Calu3 (cell line): ENCODE data around the gene BCKDHB. TPM values are rescaled to one million over a fixed set of nuclear protein-coding genes. Genes with fewer than 3 reads are reported as not detected.

Source experiments
- BruUV-seq: library from RNA; stranded (reverse); fragments of 400-500 nt; replicated peaks from 2 replicates; lab custom pipeline; 2021; lab: Mats Ljungman, UMichigan
- CTCF ChIA-PET: fragments of 300-600 bp; sonication (Branson Sonifier 250); formaldehyde crosslinking; loops from one replicate; lab custom pipeline; 2022; ENCODE audit warnings: antibody characterized with exemption; lab: Charles Lee
- DNase-seq: peaks from one replicate; pipeline ENCODE4 v3.0.0; 2022
- H3K27ac Mint-ChIP-seq: one replicate; pipeline ENCODE4 v1.8.0; 2022; ENCODE audit warnings: mixed read lengths; ENCODE audit not compliant: unreplicated experiment
- H3K27me3 Mint-ChIP-seq: one replicate; pipeline ENCODE4 v1.8.0; 2022; ENCODE audit warnings: mixed read lengths; ENCODE audit not compliant: unreplicated experiment
- H3K36me3 Mint-ChIP-seq: one replicate; pipeline ENCODE4 v1.8.0; 2022; ENCODE audit warnings: mild to moderate bottlenecking, moderate library complexity, mixed read lengths; ENCODE audit not compliant: insufficient read depth, unreplicated experiment
- H3K4me1 Mint-ChIP-seq: one replicate; pipeline ENCODE4 v1.8.0; 2022; ENCODE audit warnings: mild to moderate bottlenecking, low read depth, mixed read lengths; ENCODE audit not compliant: unreplicated experiment
- H3K4me3 Mint-ChIP-seq: one replicate; pipeline ENCODE4 v1.8.0; 2022; ENCODE audit warnings: mild to moderate bottlenecking, low read depth, moderate library complexity, mixed read lengths; ENCODE audit not compliant: unreplicated experiment
- H3K9me3 Mint-ChIP-seq: one replicate; pipeline ENCODE4 v1.8.0; 2022; ENCODE audit warnings: low read depth, mixed read lengths; ENCODE audit not compliant: unreplicated experiment
- intact Hi-C: fragments of 100-400 bp; cut with micrococcal nuclease; formaldehyde crosslinking; loops from one replicate; pipeline ENCODE4 v1.10.0; 2022; ENCODE audit not compliant: unreplicated experiment
- total RNA-seq: library from RNA; stranded (reverse); gene quantifications from 2 replicates; pipeline ENCODE4 v1.2.3, GENCODE V29; 2022
- TF ChIP-seq, protein P1 (sequence below): fragments of 200-600 bp; IDR thresholded peaks from one replicate; pipeline ENCODE4 v1.8.0; 2022; ENCODE audit warnings: antibody characterized with exemption; ENCODE audit not compliant: unreplicated experiment

The BCKDHB gene
- total RNA-seq, 1 experiment from 2014 or later: 24.9 TPM

DNA sequence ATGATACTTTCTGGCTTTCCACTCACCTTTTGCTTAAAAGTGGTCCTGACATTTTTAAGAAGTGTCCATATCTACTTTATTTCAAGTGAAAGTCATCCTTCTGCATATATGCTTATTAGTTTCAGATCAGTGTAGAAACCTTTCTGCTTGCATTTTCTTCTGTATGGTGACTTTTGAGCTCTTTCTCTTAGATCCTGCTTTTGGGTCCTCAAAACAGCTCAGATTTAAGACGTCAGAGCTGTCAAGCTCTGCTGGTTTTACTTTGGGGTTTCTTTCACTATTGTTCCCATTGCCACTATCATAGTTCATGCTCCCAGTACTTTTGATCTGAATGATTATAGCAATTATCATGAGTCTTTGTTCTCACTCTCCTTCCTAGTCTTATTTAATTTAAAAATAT, 41.7 kb downstream of the BCKDHB start:
- Mint-ChIP-seq H3K27me3 (no peaks in the 10 kb centered on the region), H3K4me3 (no peak overlapping the region), H3K27ac (no peak overlapping the region), H3K9me3 (no peaks in the 10 kb centered on the region), H3K36me3 (peaks cover 6% of the 10 kb centered on the region), H3K4me1 (peaks cover 10% of the 10 kb centered on the region)
- intact Hi-C loops: no loop called here
- no peak for DNase-seq
- CTCF ChIA-PET: no interaction called here
- TF ChIP-seq, protein P1, sequence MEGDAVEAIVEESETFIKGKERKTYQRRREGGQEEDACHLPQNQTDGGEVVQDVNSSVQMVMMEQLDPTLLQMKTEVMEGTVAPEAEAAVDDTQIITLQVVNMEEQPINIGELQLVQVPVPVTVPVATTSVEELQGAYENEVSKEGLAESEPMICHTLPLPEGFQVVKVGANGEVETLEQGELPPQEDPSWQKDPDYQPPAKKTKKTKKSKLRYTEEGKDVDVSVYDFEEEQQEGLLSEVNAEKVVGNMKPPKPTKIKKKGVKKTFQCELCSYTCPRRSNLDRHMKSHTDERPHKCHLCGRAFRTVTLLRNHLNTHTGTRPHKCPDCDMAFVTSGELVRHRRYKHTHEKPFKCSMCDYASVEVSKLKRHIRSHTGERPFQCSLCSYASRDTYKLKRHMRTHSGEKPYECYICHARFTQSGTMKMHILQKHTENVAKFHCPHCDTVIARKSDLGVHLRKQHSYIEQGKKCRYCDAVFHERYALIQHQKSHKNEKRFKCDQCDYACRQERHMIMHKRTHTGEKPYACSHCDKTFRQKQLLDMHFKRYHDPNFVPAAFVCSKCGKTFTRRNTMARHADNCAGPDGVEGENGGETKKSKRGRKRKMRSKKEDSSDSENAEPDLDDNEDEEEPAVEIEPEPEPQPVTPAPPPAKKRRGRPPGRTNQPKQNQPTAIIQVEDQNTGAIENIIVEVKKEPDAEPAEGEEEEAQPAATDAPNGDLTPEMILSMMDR: no peak
- BruUV-seq: no TSS peak

DNA sequence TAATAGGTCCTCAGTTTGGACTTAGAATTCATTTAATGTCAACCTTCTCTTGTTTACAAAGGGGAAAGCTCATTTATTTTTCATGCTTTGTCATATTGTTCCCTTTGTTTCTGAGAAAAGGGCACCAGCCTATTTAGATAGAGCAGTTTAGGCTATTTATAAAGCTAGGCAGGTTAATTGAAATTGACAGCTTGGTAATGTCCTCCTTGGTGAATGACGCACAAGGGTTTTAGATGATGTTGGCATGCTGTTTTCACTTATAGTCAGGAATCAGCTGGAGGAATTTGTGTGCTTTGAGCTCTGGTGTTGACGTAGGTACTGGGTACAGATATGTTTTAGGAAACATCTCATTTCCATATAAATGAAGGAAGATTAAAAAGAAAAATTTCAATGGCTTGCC, 45.2 kb downstream of the BCKDHB start:
- no peak overlapping the region for H3K4me3 Mint-ChIP-seq
- H3K27me3 Mint-ChIP-seq: no peaks in the 10 kb centered on the region
- CTCF ChIA-PET: no interaction called here
- H3K4me1 Mint-ChIP-seq: no peaks in the 10 kb centered on the region
- no peak for DNase-seq
- TF ChIP-seq, protein P1: no peak
- no peak overlapping the region for H3K27ac Mint-ChIP-seq
- H3K9me3 Mint-ChIP-seq: no peaks in the 10 kb centered on the region
- no peaks in the 10 kb centered on the region for H3K36me3 Mint-ChIP-seq
- no TSS peak for BruUV-seq
- intact Hi-C loops: no loop called here

DNA sequence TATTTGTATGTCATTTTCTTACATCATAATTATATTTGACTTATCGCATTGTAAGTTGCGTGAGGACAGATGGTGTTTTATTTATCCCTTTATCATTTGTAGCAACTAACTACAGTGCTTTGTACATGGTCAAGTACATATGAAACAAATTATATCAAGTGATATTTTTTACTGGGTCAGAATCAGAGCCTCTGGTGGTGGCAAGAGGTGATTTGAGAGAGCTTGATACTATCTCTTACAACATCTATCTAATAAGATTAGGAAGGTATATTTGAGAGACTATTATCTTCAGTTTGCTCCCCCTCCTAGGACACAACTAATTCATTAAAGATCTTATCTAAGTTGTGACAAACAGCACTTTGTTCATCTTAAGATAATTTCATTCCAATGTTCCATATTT, 47.7 kb downstream of the BCKDHB start:
- Mint-ChIP-seq H3K27me3 (no peaks in the 10 kb centered on the region), H3K4me1 (no peaks in the 10 kb centered on the region), H3K9me3 (no peaks in the 10 kb centered on the region), H3K4me3 (no peak overlapping the region), H3K36me3 (no peaks in the 10 kb centered on the region), H3K27ac (no peak overlapping the region)
- DNase-seq: no peak
- intact Hi-C loops: no loop called here
- TF ChIP-seq, protein P1: no peak
- no TSS peak for BruUV-seq
- CTCF ChIA-PET: no interaction called here

DNA sequence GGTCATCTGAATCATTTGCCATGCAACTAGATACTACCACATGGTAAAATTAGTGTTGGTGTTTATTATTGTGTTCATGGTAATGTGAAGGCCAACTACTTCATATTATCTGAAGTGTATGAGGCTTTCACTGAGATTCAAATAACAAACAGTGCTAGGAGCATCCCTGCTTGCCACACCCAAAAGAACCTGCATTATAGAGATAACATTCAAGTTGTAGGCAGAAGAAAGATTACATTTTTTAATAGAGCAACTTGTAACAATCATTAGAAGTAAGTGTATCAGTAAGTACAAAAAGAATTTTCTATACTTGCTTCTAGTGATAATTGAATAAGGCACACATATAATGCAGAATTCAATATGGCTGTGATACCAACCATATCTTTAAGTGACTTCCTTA, 49.8 kb downstream of the BCKDHB start:
- no peak overlapping the region for H3K27ac Mint-ChIP-seq
- no peaks in the 10 kb centered on the region for H3K27me3 Mint-ChIP-seq
- no peaks in the 10 kb centered on the region for H3K9me3 Mint-ChIP-seq
- DNase-seq: no peak
- intact Hi-C loops: no loop called here
- TF ChIP-seq, protein P1: no peak
- H3K36me3 Mint-ChIP-seq: no peaks in the 10 kb centered on the region
- H3K4me1 Mint-ChIP-seq: no peaks in the 10 kb centered on the region
- H3K4me3 Mint-ChIP-seq: no peak overlapping the region
- CTCF ChIA-PET: no interaction called here
- BruUV-seq: no TSS peak
